SK-N-SH treated with all-trans-retinoic acid at 6 μM for 48 hours (cell line): ENCODE data around the gene FMN1.

Experiments
- ATAC-seq: fragments of 200-7000 bp; cut with Tn5 transposase; 3 replicates; pipeline ENCODE4 v1.9.1; 2020; ENCODE audit warnings: mild to moderate bottlenecking, moderate library complexity
- ARNTL ChIP-seq: fragments of 450-650 bp; formaldehyde crosslinking; IDR thresholded peaks from 2 replicates; pipeline ENCODE4 v1.5.0; 2020; ENCODE audit warnings: low read depth, mild to moderate bottlenecking, moderate library complexity, borderline replicate concordance
- BACH2 ChIP-seq: fragments of 250-450 bp; sonication (Bioruptor Pico); IDR thresholded peaks from 2 replicates; pipeline ENCODE4 v1.9.0; 2021; ENCODE audit warnings: mild to moderate bottlenecking, borderline replicate concordance
- CSDC2 ChIP-seq: fragments of 250-450 bp; sonication (Bioruptor Pico); IDR thresholded peaks from 2 replicates; pipeline ENCODE4 v1.5.0; 2020; ENCODE audit warnings: mild to moderate bottlenecking, moderate library complexity
- CSRNP3 ChIP-seq: fragments of 250-450 bp; sonication (Bioruptor Pico); IDR thresholded peaks from 2 replicates; pipeline ENCODE4 v1.5.1; 2021; ENCODE audit warnings: mild to moderate bottlenecking, moderate library complexity
- ESRRG ChIP-seq: fragments of 250-450 bp; sonication (Bioruptor Pico); IDR thresholded peaks from 2 replicates; pipeline ENCODE4 v1.6.1; 2021; ENCODE audit warnings: mild to moderate bottlenecking
- GLIS3 ChIP-seq: fragments of 250-450 bp; sonication (Bioruptor Pico); IDR thresholded peaks from 2 replicates; pipeline ENCODE4 v1.5.0; 2020; ENCODE audit warnings: mild to moderate bottlenecking, moderate library complexity
- ISL1 ChIP-seq: fragments of 250-450 bp; sonication (Bioruptor Pico); IDR thresholded peaks from 2 replicates; pipeline ENCODE4 v2.1.2; 2022; ENCODE audit warnings: mild to moderate bottlenecking, moderate library complexity
- OSR1 ChIP-seq: fragments of 250-450 bp; sonication (Bioruptor Pico); IDR thresholded peaks from 2 replicates; pipeline ENCODE4 v1.8.0; 2022; ENCODE audit warnings: moderate library complexity, mild to moderate bottlenecking, inconsistent platforms
- PATZ1 ChIP-seq: fragments of 250-450 bp; sonication (Bioruptor Pico); IDR thresholded peaks from 2 replicates; pipeline ENCODE4 v1.8.0; 2020; ENCODE audit warnings: mild to moderate bottlenecking, moderate library complexity, borderline replicate concordance
- PPARA ChIP-seq: fragments of 250-450 bp; sonication (Bioruptor Pico); IDR thresholded peaks from 2 replicates; pipeline ENCODE4 v1.5.0; 2020; ENCODE audit warnings: mild to moderate bottlenecking, borderline replicate concordance
- RARB ChIP-seq: fragments of 250-450 bp; sonication (Bioruptor Pico); IDR thresholded peaks from 2 replicates; pipeline ENCODE4 v1.8.0; 2021; ENCODE audit warnings: mild to moderate bottlenecking, moderate library complexity
- SNAI2 ChIP-seq: fragments of 250-450 bp; sonication (Bioruptor Pico); IDR thresholded peaks from 2 replicates; pipeline ENCODE4 v1.5.0; 2020; ENCODE audit warnings: mild to moderate bottlenecking, moderate library complexity
- TCF4 ChIP-seq: fragments of 250-450 bp; sonication (Bioruptor Pico); IDR thresholded peaks from 2 replicates; pipeline ENCODE4 v1.8.0; 2021; ENCODE audit warnings: mild to moderate bottlenecking, moderate library complexity, borderline replicate concordance
- TOX ChIP-seq: fragments of 250-450 bp; sonication (Bioruptor Pico); IDR thresholded peaks from 2 replicates; pipeline ENCODE4 v1.8.0; 2021; ENCODE audit warnings: mild to moderate bottlenecking, moderate library complexity, borderline replicate concordance
- ZC3H10 ChIP-seq: fragments of 250-450 bp; sonication (Bioruptor Pico); IDR thresholded peaks from 2 replicates; pipeline ENCODE4 v1.5.1; 2021; ENCODE audit warnings: mild to moderate bottlenecking, moderate library complexity
- ZFP3 ChIP-seq: fragments of 250-450 bp; sonication (Bioruptor Pico); IDR thresholded peaks from 2 replicates; pipeline ENCODE4 v1.5.0; 2020; ENCODE audit warnings: mild to moderate bottlenecking, moderate library complexity
- ZFP30 ChIP-seq: fragments of 450-650 bp; formaldehyde crosslinking; IDR thresholded peaks from 2 replicates; pipeline ENCODE4 v1.5.0; 2022; ENCODE audit warnings: mild to moderate bottlenecking, moderate library complexity
- ZNF70 ChIP-seq: fragments of 450-650 bp; formaldehyde crosslinking; IDR thresholded peaks from 2 replicates; pipeline ENCODE4 v1.5.0; 2020; ENCODE audit warnings: mild to moderate bottlenecking, moderate library complexity
- TF ChIP-seq, protein P1 (sequence below): fragments of 250-450 bp; sonication (Bioruptor Pico); IDR thresholded peaks from 2 replicates; pipeline ENCODE4 v1.5.1; 2020; ENCODE audit warnings: low read depth, mild to moderate bottlenecking, moderate library complexity
- TF ChIP-seq, protein P2 (sequence below): fragments of 250-450 bp; sonication (Bioruptor Pico); IDR thresholded peaks from 2 replicates; pipeline ENCODE4 v1.8.0; 2021; ENCODE audit warnings: low read depth, mild to moderate bottlenecking, moderate library complexity, borderline replicate concordance

Gene FMN1

GRCh38 chr15:33204087-33204486 lies 9.6 kb upstream of the FMN1 start:
- TF ChIP-seq ISL1 (CRISPR knock-in tag) (peak; percentile 93), ZFP3 (CRISPR knock-in tag) (peak; percentile 76; the same call in 1 of the 2 replicates), ZFP30 (CRISPR knock-in tag) (no peak), SNAI2 (CRISPR knock-in tag) (peak; percentile 96), CSRNP3 (CRISPR knock-in tag) (peak; percentile 66; the same call in 1 of the 2 replicates), ZC3H10 (CRISPR knock-in tag) (peak; percentile 80), PATZ1 (CRISPR knock-in tag) (peak; percentile 76), RARB (CRISPR knock-in tag) (no peak)
- TF ChIP-seq, protein P1, sequence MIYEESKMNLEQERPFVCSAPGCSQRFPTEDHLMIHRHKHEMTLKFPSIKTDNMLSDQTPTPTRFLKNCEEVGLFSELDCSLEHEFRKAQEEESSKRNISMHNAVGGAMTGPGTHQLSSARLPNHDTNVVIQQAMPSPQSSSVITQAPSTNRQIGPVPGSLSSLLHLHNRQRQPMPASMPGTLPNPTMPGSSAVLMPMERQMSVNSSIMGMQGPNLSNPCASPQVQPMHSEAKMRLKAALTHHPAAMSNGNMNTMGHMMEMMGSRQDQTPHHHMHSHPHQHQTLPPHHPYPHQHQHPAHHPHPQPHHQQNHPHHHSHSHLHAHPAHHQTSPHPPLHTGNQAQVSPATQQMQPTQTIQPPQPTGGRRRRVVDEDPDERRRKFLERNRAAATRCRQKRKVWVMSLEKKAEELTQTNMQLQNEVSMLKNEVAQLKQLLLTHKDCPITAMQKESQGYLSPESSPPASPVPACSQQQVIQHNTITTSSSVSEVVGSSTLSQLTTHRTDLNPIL (CRISPR knock-in tag): peak; percentile 85
- ATAC-seq: peak; percentile 46

- peak; percentile 85 for ATAC-seq
- no peak for TF ChIP-seq ZNF70
- peak; percentile 83; the same call in 1 of the 2 replicates for TF ChIP-seq BACH2 (CRISPR knock-in tag)
- TF ChIP-seq SNAI2 (CRISPR knock-in tag): peak; percentile 90; the same call in 1 of the 2 replicates
- peak; percentile 41 for TF ChIP-seq ISL1 (CRISPR knock-in tag)
- no peak for TF ChIP-seq RARB (CRISPR knock-in tag)
- no peak for TF ChIP-seq ZC3H10 (CRISPR knock-in tag)
These were observed 7.1 kb upstream of the FMN1 start for GRCh38 chr15:33201491-33202231.

GRCh38 chr15:33200903-33201302 lies 6.4 kb upstream of the FMN1 start:
- ATAC-seq: no peak
- no peak for TF ChIP-seq ESRRG
- TF ChIP-seq PPARA: no peak
- TF ChIP-seq RARB (CRISPR knock-in tag): no peak
- no peak for TF ChIP-seq ZC3H10 (CRISPR knock-in tag)
- no peak for TF ChIP-seq CSRNP3 (CRISPR knock-in tag)
- TF ChIP-seq SNAI2 (CRISPR knock-in tag): no peak
- no peak for TF ChIP-seq CSDC2 (CRISPR knock-in tag)

DNA sequence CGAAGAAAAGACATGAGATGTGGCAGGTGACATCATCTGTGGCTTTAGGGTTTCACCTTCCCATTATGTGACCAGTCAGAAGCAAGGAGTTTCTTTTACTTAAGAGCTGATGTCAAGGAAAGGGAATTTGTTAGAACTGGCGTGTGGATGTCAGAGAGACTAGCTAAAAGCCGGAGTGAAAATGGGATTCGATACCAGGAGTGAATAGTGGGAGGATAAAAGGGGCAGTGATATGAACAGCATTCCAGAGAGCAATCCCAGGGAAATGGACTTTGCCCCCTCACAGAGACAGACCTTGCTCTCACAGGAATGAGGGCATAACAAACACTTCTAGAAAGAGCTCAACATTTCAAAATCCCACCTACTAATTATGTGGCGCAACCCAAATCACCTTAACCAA lies 5.9 kb upstream of the FMN1 start:
- ATAC-seq: no peak
- TF ChIP-seq ZFP3 (CRISPR knock-in tag): no peak
- TF ChIP-seq CSRNP3 (CRISPR knock-in tag): no peak
- TF ChIP-seq TOX: no peak
- TF ChIP-seq ISL1 (CRISPR knock-in tag): no peak

DNA sequence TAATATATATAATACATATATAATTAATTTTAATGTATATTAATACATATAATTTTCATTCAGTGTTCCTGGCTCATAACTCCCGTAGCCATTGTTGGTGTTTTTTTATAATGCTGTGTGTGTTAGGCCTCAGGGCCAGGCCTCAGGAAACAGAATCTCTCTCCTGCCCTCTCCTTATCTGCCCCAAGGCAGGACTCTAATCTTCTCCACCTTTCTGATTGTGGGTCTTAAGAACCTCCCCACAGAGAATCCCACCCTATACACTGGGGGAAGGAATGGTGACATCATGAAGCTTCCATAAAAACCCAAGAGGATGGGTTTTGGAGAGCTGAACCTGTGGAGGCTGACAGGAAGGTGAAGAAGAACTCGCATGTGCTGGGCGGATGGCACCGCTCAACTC lies 4.0 kb upstream of the FMN1 start:
- ATAC-seq: no peak
- no peak for TF ChIP-seq OSR1 (CRISPR knock-in tag)
- TF ChIP-seq ISL1 (CRISPR knock-in tag): no peak
- no peak for TF ChIP-seq PATZ1 (CRISPR knock-in tag)
- no peak for TF ChIP-seq CSDC2 (CRISPR knock-in tag)
- TF ChIP-seq ZC3H10 (CRISPR knock-in tag): no peak
- no peak for TF ChIP-seq RARB (CRISPR knock-in tag)
- TF ChIP-seq ESRRG: no peak
- TF ChIP-seq GLIS3 (CRISPR knock-in tag): no peak
- TF ChIP-seq TCF4 (CRISPR knock-in tag): no peak
- TF ChIP-seq ZFP30 (CRISPR knock-in tag): no peak
- TF ChIP-seq, protein P2, sequence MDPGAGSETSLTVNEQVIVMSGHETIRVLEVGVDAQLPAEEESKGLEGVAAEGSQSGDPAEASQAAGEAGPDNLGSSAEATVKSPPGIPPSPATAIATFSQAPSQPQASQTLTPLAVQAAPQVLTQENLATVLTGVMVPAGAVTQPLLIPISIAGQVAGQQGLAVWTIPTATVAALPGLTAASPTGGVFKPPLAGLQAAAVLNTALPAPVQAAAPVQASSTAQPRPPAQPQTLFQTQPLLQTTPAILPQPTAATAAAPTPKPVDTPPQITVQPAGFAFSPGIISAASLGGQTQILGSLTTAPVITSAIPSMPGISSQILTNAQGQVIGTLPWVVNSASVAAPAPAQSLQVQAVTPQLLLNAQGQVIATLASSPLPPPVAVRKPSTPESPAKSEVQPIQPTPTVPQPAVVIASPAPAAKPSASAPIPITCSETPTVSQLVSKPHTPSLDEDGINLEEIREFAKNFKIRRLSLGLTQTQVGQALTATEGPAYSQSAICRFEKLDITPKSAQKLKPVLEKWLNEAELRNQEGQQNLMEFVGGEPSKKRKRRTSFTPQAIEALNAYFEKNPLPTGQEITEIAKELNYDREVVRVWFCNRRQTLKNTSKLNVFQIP (CRISPR knock-in tag): no peak
- no peak for TF ChIP-seq BACH2 (CRISPR knock-in tag)
- TF ChIP-seq ARNTL (CRISPR knock-in tag): no peak
